Gastroesophageal sphincter (tissue), 3 donors: ENCODE measurements around the gene CCL16.

ENCODE experiments used
- EP300 ChIP-seq: sonication (generic); formaldehyde crosslinking; IDR thresholded peaks from one replicate; pipeline ENCODE4 v1.6.1; 2017; ENCODE audit warnings: antibody characterized with exemption, mild to moderate bottlenecking
- POLR2AphosphoS5 ChIP-seq: sonication (generic); formaldehyde crosslinking; IDR thresholded peaks from one replicate; pipeline ENCODE4 v1.6.1; 2017; ENCODE audit warnings: antibody characterized with exemption
- TF ChIP-seq, protein P1 (sequence below), 4 experiments: fragments of 200-600 bp in 2 of 4; fragments of 450-650 bp in 2 of 4; sonication (generic) in 1 of 4; IDR thresholded peaks; one replicate each; pipeline ENCODE4 v1.5.1; 2017 to 2019; ENCODE audit warnings: antibody characterized with exemption in 4 of 4, mild to moderate bottlenecking in 2 of 4, moderate library complexity in 2 of 4

DNA sequence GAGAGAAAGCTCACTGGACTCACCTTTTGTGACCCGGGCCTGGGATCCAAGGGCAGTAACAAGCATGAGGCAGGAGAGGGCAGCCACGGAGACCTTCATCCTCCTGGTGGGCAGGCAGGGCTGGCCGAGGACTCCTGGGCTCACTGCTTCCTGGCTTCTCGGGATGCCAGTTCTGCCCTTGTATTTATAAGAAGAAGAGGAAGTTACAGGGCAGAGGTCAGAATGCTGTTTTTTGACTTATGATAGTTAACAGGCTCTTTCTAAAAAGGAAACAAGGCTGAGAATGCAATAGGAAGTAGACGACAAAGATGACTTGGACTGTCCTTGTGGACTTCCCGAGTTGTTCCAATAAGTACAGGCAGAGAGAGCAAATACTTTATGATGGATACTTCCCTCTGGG lies 36.5 kb upstream of the CCL16 start, which contains the start of gene CCL23:
- TF ChIP-seq, protein P1, sequence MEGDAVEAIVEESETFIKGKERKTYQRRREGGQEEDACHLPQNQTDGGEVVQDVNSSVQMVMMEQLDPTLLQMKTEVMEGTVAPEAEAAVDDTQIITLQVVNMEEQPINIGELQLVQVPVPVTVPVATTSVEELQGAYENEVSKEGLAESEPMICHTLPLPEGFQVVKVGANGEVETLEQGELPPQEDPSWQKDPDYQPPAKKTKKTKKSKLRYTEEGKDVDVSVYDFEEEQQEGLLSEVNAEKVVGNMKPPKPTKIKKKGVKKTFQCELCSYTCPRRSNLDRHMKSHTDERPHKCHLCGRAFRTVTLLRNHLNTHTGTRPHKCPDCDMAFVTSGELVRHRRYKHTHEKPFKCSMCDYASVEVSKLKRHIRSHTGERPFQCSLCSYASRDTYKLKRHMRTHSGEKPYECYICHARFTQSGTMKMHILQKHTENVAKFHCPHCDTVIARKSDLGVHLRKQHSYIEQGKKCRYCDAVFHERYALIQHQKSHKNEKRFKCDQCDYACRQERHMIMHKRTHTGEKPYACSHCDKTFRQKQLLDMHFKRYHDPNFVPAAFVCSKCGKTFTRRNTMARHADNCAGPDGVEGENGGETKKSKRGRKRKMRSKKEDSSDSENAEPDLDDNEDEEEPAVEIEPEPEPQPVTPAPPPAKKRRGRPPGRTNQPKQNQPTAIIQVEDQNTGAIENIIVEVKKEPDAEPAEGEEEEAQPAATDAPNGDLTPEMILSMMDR (IDR thresholded peaks at IDR 0.05), result no peak
- no peak for TF ChIP-seq EP300
- TF ChIP-seq POLR2AphosphoS5, result no peak
